ENCODE data around the gene ATAD2B. TPM values are rescaled to one million over a fixed set of nuclear protein-coding genes. Genes with fewer than 3 reads are reported as not detected.

ATAD2B gene
- total and polyA plus RNA-seq, 2 of the 8 experiments (the other 6 are each of a cell fraction or from before 2014, with no cell fraction given): 3.4 to 16.1 TPM

DNA sequence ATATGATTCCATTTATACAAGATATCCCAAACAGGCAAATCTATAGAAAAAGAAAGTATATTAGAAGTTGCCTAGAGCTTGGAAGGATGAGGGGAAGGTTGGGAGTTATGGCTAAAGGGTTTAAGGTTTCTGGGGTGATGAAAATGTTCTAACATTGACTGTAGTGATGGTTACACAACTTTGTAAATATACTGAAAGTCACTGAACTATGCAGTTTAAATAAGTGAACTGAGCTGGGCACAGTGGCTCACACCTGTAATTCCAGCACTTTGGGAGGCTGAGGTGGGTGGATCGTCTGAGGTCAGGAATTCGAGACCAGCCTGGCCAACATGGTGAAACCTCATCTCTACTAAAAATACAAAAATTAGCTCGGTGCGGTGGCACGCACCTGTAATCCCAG, 91.5 kb downstream of the ATAD2B start:
- 95% methylated on average over 5 of the region's 5 CpGs; no CpG with 5 or more reads in 1 of the 2 experiments for WGBS, 2 experiments (ENCODE audit: extremely low coverage in 1 of 2, insufficient coverage in 1 of 2, insufficient read length in 1 of 2, insufficient replicate concordance in 2 of 2, low coverage in 1 of 2, low lambda C conversion rate in 2 of 2, missing lambda C conversion rate in 1 of 2)
- no peak overlapping the region for H3K18ac ChIP-seq (ENCODE audit: extremely low read depth, low read length)
- no peak overlapping the region for H2BK120ac ChIP-seq (replicated peaks; ENCODE audit: low read depth, low read length)
- H3K4ac ChIP-seq (replicated peaks; ENCODE audit: insufficient read length, low read depth, low read length): no peak overlapping the region
- POLR2A ChIA-PET (ENCODE audit: partially characterized antibody): interaction anchor here (0.8 kb wide), 2 partner anchors 15 to 194 kb away, joined by 3 read pairs; no protein-coding TSS in a partner anchor
- no peaks in the 10 kb centered on the region for H3K79me2 ChIP-seq (ENCODE audit: control insufficient read depth in 1 of 2, insufficient read depth in 2 of 2, low read length in 2 of 2)
- no peak overlapping the region for H3K4me2 ChIP-seq (ENCODE audit: insufficient read depth in 1 of 2, low read depth in 2 of 2, low read length in 2 of 2)
- H4K8ac ChIP-seq (ENCODE audit: extremely low read depth, insufficient read depth, low read length): no peak overlapping the region
- H3K56ac ChIP-seq (replicated peaks; ENCODE audit: insufficient read length, low read depth, low read length): no peak overlapping the region
- DNase-seq (ENCODE audit: low read depth in 1 of 2, low spot score in 2 of 2): no peak
- no peak for FAIRE-seq
- no peak overlapping the region for H3K9ac ChIP-seq (replicated peaks in 1 of 4; ENCODE audit: extremely low read depth in 1 of 4, low read depth in 3 of 4, low read length in 3 of 4)
- H3K23ac ChIP-seq (ENCODE audit: insufficient read length): no peak overlapping the region
- H3K4me3 ChIP-seq (ENCODE audit: extremely low read depth in 1 of 4, insufficient read depth in 2 of 4, low read depth in 3 of 4, low read length in 4 of 4): no peak overlapping the region
- no peak overlapping the region for H2BK15ac ChIP-seq (ENCODE audit: low read length)
- H2BK12ac ChIP-seq (ENCODE audit: low read depth, low read length): no peak overlapping the region
- H3K36me3 ChIP-seq (ENCODE audit: control insufficient read depth in 2 of 4, insufficient read depth in 4 of 4, low read length in 3 of 4): peaks cover 0 to 4% (median 0%) of the 10 kb centered on the region in 4 experiments; a peak in 3 of 8 replicates
- no peak overlapping the region for H2BK5ac ChIP-seq (ENCODE audit: low read depth, low read length)
- CTCF ChIA-PET (ENCODE audit: partially characterized antibody): interaction anchor here (0.9 to 3.5 kb wide), 4 partner anchors 9 to 91 kb away, joined by 3 to 23 read pairs (median 4); partner anchors contain the start of gene ATAD2B
- no peak overlapping the region for H2BK20ac ChIP-seq (ENCODE audit: low read length)
- H3K27ac ChIP-seq (ENCODE audit: low read depth, low read length): no peak overlapping the region
- H3K14ac ChIP-seq (ENCODE audit: insufficient read length): no peak overlapping the region
- peaks cover 10 to 12% of the 10 kb centered on the region in 2 experiments; a peak in 2 of 4 replicates for H3K9me3 ChIP-seq (ENCODE audit: insufficient read depth in 2 of 2, low read depth in 1 of 2, low read length in 1 of 2)
- H3K4me1 ChIP-seq (replicated peaks in 1 of 4; ENCODE audit: control insufficient read depth in 3 of 4, insufficient read depth in 4 of 4, low read length in 3 of 4): no peaks in the 10 kb centered on the region
- H4K91ac ChIP-seq (replicated peaks; ENCODE audit: insufficient read length, low read length): no peak overlapping the region
- H3K27me3 ChIP-seq (replicated peaks in 1 of 4; ENCODE audit: control insufficient read depth in 3 of 4, extremely low read depth in 1 of 4, insufficient read depth in 3 of 4, low read length in 3 of 4): no peaks in the 10 kb centered on the region
- no peak overlapping the region for H2AK5ac ChIP-seq (ENCODE audit: low read depth, low read length)
- no peaks in the 10 kb centered on the region for H3K79me1 ChIP-seq (ENCODE audit: low read depth, low read length)
- H3K23me2 ChIP-seq (ENCODE audit: low read depth, low read length): no peaks in the 10 kb centered on the region
- H2AFZ ChIP-seq (ENCODE audit: low read length): no peak overlapping the region
- H4K5ac ChIP-seq (ENCODE audit: insufficient read length, low read depth, low read length): no peak overlapping the region
- no peaks in the 10 kb centered on the region for H4K20me1 ChIP-seq (replicated peaks in 1 of 2; ENCODE audit: control insufficient read depth in 1 of 2, insufficient read depth in 2 of 2, low read length in 2 of 2)
- TF ChIP-seq HDAC6 (IDR thresholded peaks at IDR 0.05; ENCODE audit: low read depth, low read length) (no peak), RBBP5 (IDR thresholded peaks at IDR 0.05; ENCODE audit: borderline replicate concordance, low read depth, low read length) (no peak), KDM1A (IDR thresholded peaks at IDR 0.05; ENCODE audit: borderline replicate concordance, low read length) (no peak), BACH1 (IDR thresholded peaks at IDR 0.05; ENCODE audit: low read length) (no peak), BCL11A (IDR thresholded peaks at IDR 0.05; ENCODE audit: low read depth in 2 of 2, low read length in 2 of 2) (no peak), SP4 (IDR thresholded peaks at IDR 0.05; ENCODE audit: low read length) (no peak), BRCA1 (IDR thresholded peaks at IDR 0.05; ENCODE audit: low read depth, low read length) (no peak), CBX8 (IDR thresholded peaks at IDR 0.05; ENCODE audit: borderline replicate concordance, low read depth, low read length) (no peak), CHD1 (IDR thresholded peaks at IDR 0.05; ENCODE audit: low read depth, low read length) (no peak), RAD21 (IDR thresholded peaks at IDR 0.05 in 1 of 2, conservative IDR thresholded peaks at IDR 0.05 in 1 of 2; ENCODE audit: low read depth in 2 of 2, low read length in 2 of 2) (no peak), SUZ12 (IDR thresholded peaks at IDR 0.05; ENCODE audit: low read length) (no peak), SIN3A (conservative IDR thresholded peaks at IDR 0.05 in 1 of 2, IDR thresholded peaks at IDR 0.05 in 1 of 2; ENCODE audit: low read depth in 1 of 2, low read length in 2 of 2) (no peak)

Measured in H1 (cell line).